C4-2B (cell line): ENCODE measurements around the gene CASZ1.

Source experiments
- CTCF ChIP-seq: fragments of 450-650 bp; conservative IDR thresholded peaks from 2 replicates; pipeline ENCODE4 v1.5.1; 2017; ENCODE audit warnings: mild to moderate bottlenecking
- ZFX ChIP-seq: fragments of 450-650 bp; IDR thresholded peaks from 2 replicates; pipeline ENCODE4 v1.6.1; 2017

DNA sequence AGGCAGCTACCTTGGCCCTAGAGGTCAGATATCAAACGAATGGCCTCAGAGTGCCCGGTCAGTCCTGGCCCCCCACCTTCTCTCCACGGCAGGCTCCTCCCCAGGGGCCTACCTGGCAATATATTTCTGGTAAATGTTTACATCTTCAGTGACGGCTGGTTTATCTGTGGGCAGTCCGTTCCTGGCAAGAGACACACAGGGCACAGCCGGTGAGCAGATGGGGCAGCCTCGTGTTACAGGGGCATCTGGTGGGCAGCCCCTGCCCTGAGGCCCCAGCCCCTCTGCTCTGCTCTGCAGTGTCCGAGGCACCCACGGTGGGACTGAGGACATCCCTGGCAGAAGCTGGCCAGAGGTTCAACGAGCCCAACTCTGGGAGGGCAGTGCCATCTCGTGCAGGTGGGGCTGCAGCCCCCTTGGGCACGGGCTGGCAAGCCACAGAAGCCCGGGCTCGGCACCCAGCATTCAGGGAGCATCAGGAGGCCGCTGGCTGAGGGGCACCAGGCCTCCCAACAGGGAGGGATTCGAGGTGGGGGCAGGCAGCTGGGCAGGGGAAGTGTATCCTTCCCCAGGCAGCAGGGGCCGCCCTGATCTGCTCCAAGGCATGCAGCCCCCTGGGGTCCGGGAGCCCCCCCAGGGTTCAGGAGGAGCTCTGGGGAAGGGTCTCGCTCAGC is 137.9 kb downstream of the CASZ1 start:
- TF ChIP-seq CTCF (no peak), ZFX (no peak)
